Measurements from ENCODE around the gene S100A3.
A peak's percentile ranks its signal among the peaks of the same experiment; 100 is the strongest.
"Not testable (repeated sequence)": the region's sequence is repeated elsewhere in the genome, so short reads cannot be mapped to it uniquely, and the experiment has no call there.

The S100A3 gene

GRCh38 chr1:153534226-153534924, 14.7 kb downstream of the S100A3 start:
- DNase-seq = no peak

- DNase-seq = peak; percentile 38
Observed at GRCh38 chr1:153533689-153534201, 15.3 kb downstream of the S100A3 start.

- DNase-seq = peak; percentile 84
Observed at GRCh38 chr1:153532769-153533599, 16.1 kb downstream of the S100A3 start.

GRCh38 chr1:153532181-153532580, 16.9 kb downstream of the S100A3 start:
- no peak for DNase-seq

GRCh38 chr1:153531638-153532037, 17.4 kb downstream of the S100A3 start:
- no peak for DNase-seq

- no peak for DNase-seq
Observed at GRCh38 chr1:153527683-153528040, 21.4 kb downstream of the S100A3 start.

- DNase-seq = no peak
Observed at GRCh38 chr1:153527023-153527682, 21.9 kb downstream of the S100A3 start.

- no peak for DNase-seq
Observed at GRCh38 chr1:153526132-153526543, 22.9 kb downstream of the S100A3 start.

GRCh38 chr1:153525088-153525728, 23.9 kb downstream of the S100A3 start:
- DNase-seq = no peak

GRCh38 chr1:153522353-153523048, 26.6 kb downstream of the S100A3 start:
- not testable (repeated sequence) for DNase-seq

GRCh38 chr1:153521808-153522207, 27.2 kb downstream of the S100A3 start:
- not testable (repeated sequence) for DNase-seq

GRCh38 chr1:153520818-153521476, 28.1 kb downstream of the S100A3 start:
- no peak for DNase-seq

GRCh38 chr1:153520137-153520691, 28.8 kb downstream of the S100A3 start:
- not testable (repeated sequence) for DNase-seq

GRCh38 chr1:153519242-153519641, 29.8 kb downstream of the S100A3 start:
- no peak for DNase-seq

- peak; percentile 36 for DNase-seq
Observed at GRCh38 chr1:153515504-153516394, 33.3 kb downstream of the S100A3 start.

- DNase-seq = no peak
Observed at GRCh38 chr1:153513666-153514065, 35.4 kb downstream of the S100A3 start.

- no peak for DNase-seq
Observed at GRCh38 chr1:153513023-153513422, 36.0 kb downstream of the S100A3 start.

GRCh38 chr1:153510984-153511410, 38.1 kb downstream of the S100A3 start:
- peak; percentile 63 for DNase-seq

GRCh38 chr1:153509729-153510354, 39.2 kb downstream of the S100A3 start:
- DNase-seq = no peak

GRCh38 chr1:153509036-153509435, 40.0 kb downstream of the S100A3 start:
- DNase-seq = no peak
